HepG2 (cell line): ENCODE measurements around the gene ESYT1. TPM values are rescaled to one million over a fixed set of nuclear protein-coding genes. Genes with fewer than 3 reads are reported as not detected.

Experiments
- ATAC-seq: fragments of 200-7000 bp; cut with Tn5 transposase; 3 replicates; pipeline ENCODE4 v1.9.1; 2020; ENCODE audit warnings: mild to moderate bottlenecking, moderate library complexity
- BruUV-seq: library from RNA; stranded (reverse); fragments of 400-500 nt; replicated peaks from 2 replicates; lab custom pipeline; 2021; lab: Mats Ljungman, UMichigan
- CTCF ChIA-PET: fragments of 300-600 bp; formaldehyde crosslinking; extraction: SDS; loops from one replicate; lab custom pipeline; 2021; ENCODE audit warnings: low total read pairs, inconsistent platforms, low intra/inter-chr PET ratio; lab: Yijun Ruan, JAX
- POLR2A ChIA-PET: fragments of 350-600 bp; sonication (Branson Sonifier 250); formaldehyde crosslinking; loops from one replicate; lab custom pipeline; 2020; ENCODE audit warnings: antibody characterized with exemption, inconsistent platforms; lab: Yijun Ruan, JAX
- DNase-seq: peaks from one replicate; pipeline ENCODE4 v3.0.0-alpha.2; 2015; ENCODE audit warnings: low spot score
- FAIRE-seq: peaks from 3 replicates; lab custom pipeline; 2011; peaks lifted over from hg19 to GRCh38; lab: Jason Lieb, UNC
- H2AFZ ChIP-seq: one replicate; pipeline ENCODE4 v1.6.1; 2011; ENCODE audit warnings: low read length, inconsistent platforms
- H3K27ac ChIP-seq: fragments of 300-600 bp; 3 replicates; pipeline ENCODE4 v1.8.0; 2011; ENCODE audit warnings: mixed run types, mild to moderate bottlenecking, mixed read lengths, low read length, inconsistent platforms; ENCODE audit not compliant: insufficient read depth; ENCODE audit errors: extremely low read length
- H3K27me3 ChIP-seq, 2 experiments: fragments of 200-600 bp in 1 of 2; 2 replicates in 1 of 2; 3 replicates in 1 of 2; pipeline versions ENCODE4 v1.6.0 to v1.8.0; 2011; ENCODE audit warnings: low read length in 2 of 2, mild to moderate bottlenecking in 2 of 2, moderate library complexity in 2 of 2, inconsistent platforms in 1 of 2; ENCODE audit not compliant: insufficient read depth in 2 of 2, control insufficient read depth in 1 of 2
- H3K36me3 ChIP-seq, 2 experiments: fragments of 200-600 bp in 1 of 2; replicated peaks in 1 of 2; 2 replicates in 1 of 2; 3 replicates in 1 of 2; pipeline versions ENCODE4 v1.5.1 to v1.8.0; 2011; ENCODE audit warnings: low read length in 2 of 2, inconsistent platforms in 1 of 2; ENCODE audit not compliant: insufficient read depth in 2 of 2, control insufficient read depth in 1 of 2
- H3K4me1 ChIP-seq: 2 replicates; pipeline ENCODE4 v1.5.1; 2012; ENCODE audit warnings: low read length, inconsistent platforms; ENCODE audit not compliant: insufficient read depth
- H3K4me2 ChIP-seq: 2 replicates; pipeline ENCODE4 v1.6.0; 2011; ENCODE audit warnings: low read depth, low read length, inconsistent platforms
- H3K4me3 ChIP-seq, 3 experiments: fragments of 200-600 bp in 1 of 3; sonication (generic), shearing (Covaris generic) in 1 of 3; replicated peaks in 1 of 3; 2 replicates each; pipeline ENCODE4 v1.5.1; 2011 to 2016; ENCODE audit warnings: low read length in 3 of 3, inconsistent platforms in 2 of 3, low read depth in 2 of 3, mild to moderate bottlenecking in 2 of 3, control low read depth in 1 of 3, mixed read lengths in 1 of 3; ENCODE audit not compliant: insufficient read depth in 1 of 3
- H3K79me2 ChIP-seq: one replicate; pipeline ENCODE4 v1.6.1; 2011; ENCODE audit warnings: low read length, inconsistent platforms; ENCODE audit not compliant: insufficient read depth
- H3K9ac ChIP-seq: 2 replicates; pipeline ENCODE4 v1.6.0; 2011; ENCODE audit warnings: mild to moderate bottlenecking, low read depth, low read length, inconsistent platforms; ENCODE audit not compliant: insufficient read depth
- H3K9me3 ChIP-seq: 2 replicates; pipeline ENCODE4 v1.5.1; 2012; ENCODE audit warnings: mild to moderate bottlenecking, low read length
- H4K20me1 ChIP-seq: 2 replicates; pipeline ENCODE4 v1.6.0; 2011; ENCODE audit warnings: inconsistent platforms, mild to moderate bottlenecking, low read length, moderate library complexity; ENCODE audit not compliant: insufficient read depth
- CHD2 ChIP-seq: IDR thresholded peaks from 2 replicates; pipeline ENCODE4 v1.6.1; 2011; ENCODE audit warnings: low read depth, low read length, improper control_type of control experiment
- HES4 ChIP-seq: sonication (generic); formaldehyde crosslinking; IDR thresholded peaks from 2 replicates; pipeline ENCODE4 v1.9.0; 2021; ENCODE audit warnings: mild to moderate bottlenecking, missing genetic modification reagents, borderline replicate concordance
- KMT2A ChIP-seq: sonication (generic); formaldehyde crosslinking; IDR thresholded peaks from 2 replicates; pipeline ENCODE4 v1.4.0; 2020; ENCODE audit warnings: missing genetic modification reagents
- PHF20 ChIP-seq: sonication (generic); formaldehyde crosslinking; IDR thresholded peaks from 2 replicates; pipeline ENCODE4 v1.5.0; 2020; ENCODE audit warnings: mild to moderate bottlenecking, missing genetic modification reagents
- PHF21A ChIP-seq: sonication (generic); formaldehyde crosslinking; IDR thresholded peaks from 2 replicates; pipeline ENCODE4 v1.5.0; 2020; ENCODE audit warnings: mild to moderate bottlenecking, missing genetic modification reagents
- TCF7L2 ChIP-seq: IDR thresholded peaks from 2 replicates; pipeline ENCODE4 v1.6.1; 2011; ENCODE audit warnings: mild to moderate bottlenecking, low read depth, low read length, moderate library complexity
- ZNF713 ChIP-seq: sonication (generic); formaldehyde crosslinking; IDR thresholded peaks from 2 replicates; pipeline ENCODE4 v1.4.0; 2020; ENCODE audit warnings: mild to moderate bottlenecking, missing genetic modification reagents
- WGBS: methylation state at CpG from one replicate; pipeline ENCODE4 v1.1.6; 2017; ENCODE audit warnings: low lambda C conversion rate; 5-methylcytosine and 5-hydroxymethylcytosine counted together
- in situ Hi-C: cut with HindIII; loops from 2 replicates; pipeline ENCODE4 v1.10.0; 2017; ENCODE audit warnings: low pct_unique_long_range_greater_than_20kb; ENCODE audit not compliant: extremely low pct_ligation_motif_present
- intact Hi-C: fragments of 100-400 bp; cut with micrococcal nuclease; formaldehyde crosslinking; loops from one replicate; pipeline ENCODE4 v1.10.0; 2022; ENCODE audit not compliant: unreplicated experiment
- polyA plus RNA-seq, 8 experiments: library from polyadenylated mRNA; depleted of rRNA in 3 of 8; stranded (reverse) in 7 of 8; unstranded in 1 of 8; fragments of >200 nt; fragmentation: Illumina TruSeq in 4 of 8; extraction: Trizol in 4 of 8; gene quantifications; 2 replicates each; pipeline versions ENCODE4 v1.2.1 to v1.2.3, GENCODE V29; 2011 to 2016; ENCODE audit warnings: low read depth in 4 of 8, missing spikeins in 1 of 8, mixed read lengths in 1 of 8; ENCODE audit not compliant: insufficient read depth in 1 of 8
- total RNA-seq, 5 experiments: library from RNA; depleted of rRNA; stranded (reverse); fragments of >200 nt; fragmentation: Illumina TruSeq; extraction: Trizol; gene quantifications; 2 replicates each; pipeline ENCODE4 v1.2.3, GENCODE V29; 2016; ENCODE audit warnings: low read depth in 1 of 5
- TF ChIP-seq, protein P1 (sequence below): sonication (generic); formaldehyde crosslinking; IDR thresholded peaks from 2 replicates; pipeline ENCODE4 v1.4.0; 2020; ENCODE audit warnings: missing genetic modification reagents
- TF ChIP-seq, protein P2 (sequence below): sonication (generic); formaldehyde crosslinking; IDR thresholded peaks from 2 replicates; pipeline ENCODE4 v1.4.0; 2020; ENCODE audit warnings: missing genetic modification reagents

The ESYT1 gene
- total and polyA plus RNA-seq, 2 of the 13 experiments (the other 11 are each of a cell fraction or from before 2014, with no cell fraction given) = 66.9 to 71.0 TPM

DNA sequence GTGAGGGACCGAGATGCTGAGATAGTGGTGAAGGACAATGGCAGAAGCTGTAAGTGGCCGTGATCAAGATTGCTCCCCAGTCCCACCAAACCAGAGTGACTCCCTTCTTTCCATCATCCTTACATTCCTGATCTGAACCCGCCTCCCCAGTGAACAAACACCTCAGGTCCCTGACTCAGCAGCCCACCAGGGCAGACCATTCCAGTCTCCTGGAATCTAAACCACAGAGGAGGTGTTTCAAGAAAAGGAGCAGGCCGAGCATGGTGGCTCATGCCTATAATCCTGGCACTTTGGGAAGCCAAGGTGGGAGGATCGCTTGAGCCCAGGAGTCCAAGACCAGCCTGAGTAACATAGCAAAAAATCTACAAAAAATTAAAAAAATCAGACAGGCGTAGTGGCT is 41.5 kb upstream of the ESYT1 start:
- FAIRE-seq (no peak), DNase-seq (no peak), ATAC-seq (no peak)
- Histone ChIP-seq H3K9me3 (no peaks in the 10 kb centered on the region), H3K4me3 (no peak overlapping the region), H2AFZ (no peak overlapping the region), H3K4me1 (peaks cover 51% of the 10 kb centered on the region), H3K9ac (no peak overlapping the region), H3K79me2 (peaks cover 29% of the 10 kb centered on the region), H3K27me3 (no peaks in the 10 kb centered on the region), H3K27ac (no peak overlapping the region), H3K36me3 (peaks cover 29 to 64% of the 10 kb centered on the region in 2 experiments), H4K20me1 (peaks cover 16% of the 10 kb centered on the region), H3K4me2 (no peak overlapping the region)
- WGBS = 96% methylated on average over 6 of the region's 6 CpGs
- ChIA-PET POLR2A (interaction anchor here (0.7 to 10.2 kb wide), 3 partner anchors 8 to 32 kb away, joined by 3 to 279 read pairs (median 4); partner anchors contain the start of genes PA2G4 and ZC3H10), CTCF (no interaction called here)
- TF ChIP-seq TCF7L2 (no peak), PHF20 (CRISPR knock-in tag) (no peak), HES4 (no peak), PHF21A (CRISPR knock-in tag) (no peak), CHD2 (no peak), KMT2A (CRISPR knock-in tag) (no peak), ZNF713 (no peak)
- TF ChIP-seq, protein P1, sequence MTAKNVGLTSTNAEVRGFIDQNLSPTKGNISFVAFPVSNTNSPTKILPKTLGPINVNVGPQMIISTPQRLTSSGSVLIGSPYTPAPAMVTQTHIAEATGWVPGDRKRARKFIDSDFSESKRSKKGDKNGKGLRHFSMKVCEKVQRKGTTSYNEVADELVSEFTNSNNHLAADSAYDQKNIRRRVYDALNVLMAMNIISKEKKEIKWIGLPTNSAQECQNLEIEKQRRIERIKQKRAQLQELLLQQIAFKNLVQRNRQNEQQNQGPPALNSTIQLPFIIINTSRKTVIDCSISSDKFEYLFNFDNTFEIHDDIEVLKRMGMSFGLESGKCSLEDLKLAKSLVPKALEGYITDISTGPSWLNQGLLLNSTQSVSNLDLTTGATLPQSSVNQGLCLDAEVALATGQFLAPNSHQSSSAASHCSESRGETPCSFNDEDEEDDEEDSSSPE (CRISPR knock-in tag) = no peak
- TF ChIP-seq, protein P2, sequence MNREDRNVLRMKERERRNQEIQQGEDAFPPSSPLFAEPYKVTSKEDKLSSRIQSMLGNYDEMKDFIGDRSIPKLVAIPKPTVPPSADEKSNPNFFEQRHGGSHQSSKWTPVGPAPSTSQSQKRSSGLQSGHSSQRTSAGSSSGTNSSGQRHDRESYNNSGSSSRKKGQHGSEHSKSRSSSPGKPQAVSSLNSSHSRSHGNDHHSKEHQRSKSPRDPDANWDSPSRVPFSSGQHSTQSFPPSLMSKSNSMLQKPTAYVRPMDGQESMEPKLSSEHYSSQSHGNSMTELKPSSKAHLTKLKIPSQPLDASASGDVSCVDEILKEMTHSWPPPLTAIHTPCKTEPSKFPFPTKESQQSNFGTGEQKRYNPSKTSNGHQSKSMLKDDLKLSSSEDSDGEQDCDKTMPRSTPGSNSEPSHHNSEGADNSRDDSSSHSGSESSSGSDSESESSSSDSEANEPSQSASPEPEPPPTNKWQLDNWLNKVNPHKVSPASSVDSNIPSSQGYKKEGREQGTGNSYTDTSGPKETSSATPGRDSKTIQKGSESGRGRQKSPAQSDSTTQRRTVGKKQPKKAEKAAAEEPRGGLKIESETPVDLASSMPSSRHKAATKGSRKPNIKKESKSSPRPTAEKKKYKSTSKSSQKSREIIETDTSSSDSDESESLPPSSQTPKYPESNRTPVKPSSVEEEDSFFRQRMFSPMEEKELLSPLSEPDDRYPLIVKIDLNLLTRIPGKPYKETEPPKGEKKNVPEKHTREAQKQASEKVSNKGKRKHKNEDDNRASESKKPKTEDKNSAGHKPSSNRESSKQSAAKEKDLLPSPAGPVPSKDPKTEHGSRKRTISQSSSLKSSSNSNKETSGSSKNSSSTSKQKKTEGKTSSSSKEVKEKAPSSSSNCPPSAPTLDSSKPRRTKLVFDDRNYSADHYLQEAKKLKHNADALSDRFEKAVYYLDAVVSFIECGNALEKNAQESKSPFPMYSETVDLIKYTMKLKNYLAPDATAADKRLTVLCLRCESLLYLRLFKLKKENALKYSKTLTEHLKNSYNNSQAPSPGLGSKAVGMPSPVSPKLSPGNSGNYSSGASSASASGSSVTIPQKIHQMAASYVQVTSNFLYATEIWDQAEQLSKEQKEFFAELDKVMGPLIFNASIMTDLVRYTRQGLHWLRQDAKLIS = no peak
- in situ Hi-C loops (no loop called here), intact Hi-C loops (no loop called here)
- no TSS peak for BruUV-seq
